ENCODE data around the gene HRG. TPM values are rescaled to one million over a fixed set of nuclear protein-coding genes. Genes with fewer than 3 reads are reported as not detected.

Gene HRG
- polyA plus RNA-seq, 1 donor (not counting 4 experiments of a cell fraction or from before 2014, with no cell fraction given): 0.03 TPM

GRCh38 chr3:186617036-186617946 lies 48.5 kb upstream of the HRG start:
- no peaks in the 10 kb centered on the region for H3K9me1 ChIP-seq (ENCODE audit: control insufficient read depth, extremely low read depth, insufficient read depth, low read length)
- H3K79me2 ChIP-seq (ENCODE audit: control insufficient read depth, insufficient read depth, low read length): no peaks in the 10 kb centered on the region
- peak overlapping the region; percentile 68 for H3K27ac ChIP-seq (ENCODE audit: control insufficient read depth, insufficient read depth, low read length)
- H4K20me1 ChIP-seq (ENCODE audit: control insufficient read depth, extremely low read depth, insufficient read depth, low read length): no peaks in the 10 kb centered on the region
- DNase-seq (ENCODE audit: low read depth, low spot score): peak; percentile 97
- peak overlapping the region; percentile 97 for H2AFZ ChIP-seq (ENCODE audit: control insufficient read depth, low read length)
- no peaks in the 10 kb centered on the region for H3K36me3 ChIP-seq (ENCODE audit: control insufficient read depth in 2 of 2, extremely low read depth in 1 of 2, insufficient read depth in 2 of 2, low read length in 2 of 2)
- FAIRE-seq: peak; percentile 94
- peaks cover 22% of the 10 kb centered on the region for H3K4me1 ChIP-seq (ENCODE audit: control insufficient read depth, extremely low read depth, insufficient read depth, low read length)
- dilution Hi-C loops (cut with MboI; ENCODE audit: extremely low pct_ligation_motif_present, low sequenced_read_pairs): no loop called here
- H3K9ac ChIP-seq (ENCODE audit: control insufficient read depth, extremely low read depth, insufficient read depth, low read length): peak overlapping the region; percentile 77
- H3K9me3 ChIP-seq (ENCODE audit: control insufficient read depth, low read depth, low read length): no peaks in the 10 kb centered on the region
- H3K4me3 ChIP-seq (ENCODE audit: control insufficient read depth in 2 of 3, extremely low read depth in 1 of 3, insufficient read depth in 2 of 3, low read depth in 1 of 3, low read length in 3 of 3): peak overlapping the region; percentile 44 to 71 (median 63)
- TF ChIP-seq, protein P1, sequence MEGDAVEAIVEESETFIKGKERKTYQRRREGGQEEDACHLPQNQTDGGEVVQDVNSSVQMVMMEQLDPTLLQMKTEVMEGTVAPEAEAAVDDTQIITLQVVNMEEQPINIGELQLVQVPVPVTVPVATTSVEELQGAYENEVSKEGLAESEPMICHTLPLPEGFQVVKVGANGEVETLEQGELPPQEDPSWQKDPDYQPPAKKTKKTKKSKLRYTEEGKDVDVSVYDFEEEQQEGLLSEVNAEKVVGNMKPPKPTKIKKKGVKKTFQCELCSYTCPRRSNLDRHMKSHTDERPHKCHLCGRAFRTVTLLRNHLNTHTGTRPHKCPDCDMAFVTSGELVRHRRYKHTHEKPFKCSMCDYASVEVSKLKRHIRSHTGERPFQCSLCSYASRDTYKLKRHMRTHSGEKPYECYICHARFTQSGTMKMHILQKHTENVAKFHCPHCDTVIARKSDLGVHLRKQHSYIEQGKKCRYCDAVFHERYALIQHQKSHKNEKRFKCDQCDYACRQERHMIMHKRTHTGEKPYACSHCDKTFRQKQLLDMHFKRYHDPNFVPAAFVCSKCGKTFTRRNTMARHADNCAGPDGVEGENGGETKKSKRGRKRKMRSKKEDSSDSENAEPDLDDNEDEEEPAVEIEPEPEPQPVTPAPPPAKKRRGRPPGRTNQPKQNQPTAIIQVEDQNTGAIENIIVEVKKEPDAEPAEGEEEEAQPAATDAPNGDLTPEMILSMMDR (optimal IDR thresholded peaks at IDR 0.05 in 1 of 3, IDR thresholded peaks at IDR 0.05 in 1 of 3, conservative IDR thresholded peaks at IDR 0.05 in 1 of 3; ENCODE audit: extremely low read depth in 1 of 3, insufficient read depth in 2 of 3, low read length in 3 of 3): peak; percentile 95 to 98 (median 98)
- TF ChIP-seq EZH2 (IDR thresholded peaks at IDR 0.05; ENCODE audit: low read length): no peak
- peak overlapping the region; percentile 99 for H3K4me2 ChIP-seq (ENCODE audit: control insufficient read depth, extremely low read depth, insufficient read depth, low read depth, low read length)
- no peaks in the 10 kb centered on the region for H3K27me3 ChIP-seq (ENCODE audit: control insufficient read depth, extremely low read depth, insufficient read depth, low read length)

DNA sequence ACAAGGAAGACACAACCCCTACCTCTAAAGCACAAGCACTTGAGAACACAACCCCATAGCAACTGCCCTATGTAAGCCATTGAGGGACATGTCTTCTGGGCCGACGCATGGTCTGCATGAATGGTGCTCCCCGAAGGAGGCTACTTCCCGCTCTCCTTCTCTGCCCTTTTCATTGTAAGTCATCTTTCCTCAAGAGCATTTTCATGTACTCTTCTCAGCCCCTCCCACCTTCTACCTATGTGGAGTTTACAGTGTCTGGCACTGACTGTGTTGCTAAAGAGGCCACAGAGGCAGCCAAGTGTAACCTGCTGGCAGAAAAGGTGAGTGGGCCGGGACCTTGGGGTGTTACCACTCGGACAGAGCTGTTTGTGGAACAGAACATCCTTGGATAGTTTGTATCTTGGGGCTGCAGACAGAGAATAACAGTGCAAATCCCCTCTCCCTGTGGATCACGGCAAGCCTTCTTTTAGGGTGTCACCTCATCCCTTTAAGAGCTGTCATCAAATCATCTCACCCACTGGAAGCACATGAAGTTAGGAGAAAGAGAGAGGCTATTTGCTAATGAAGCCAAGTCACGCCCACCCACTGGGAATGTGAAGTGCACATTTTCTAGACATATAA lies 47.4 kb upstream of the HRG start:
- H3K9me3 ChIP-seq (ENCODE audit: control insufficient read depth, low read depth, low read length): no peaks in the 10 kb centered on the region
- H3K36me3 ChIP-seq (ENCODE audit: control insufficient read depth in 2 of 2, extremely low read depth in 1 of 2, insufficient read depth in 2 of 2, low read length in 2 of 2): no peaks in the 10 kb centered on the region
- no peaks in the 10 kb centered on the region for H4K20me1 ChIP-seq (ENCODE audit: control insufficient read depth, extremely low read depth, insufficient read depth, low read length)
- H3K79me2 ChIP-seq (ENCODE audit: control insufficient read depth, insufficient read depth, low read length): no peaks in the 10 kb centered on the region
- peaks cover 22% of the 10 kb centered on the region for H3K4me1 ChIP-seq (ENCODE audit: control insufficient read depth, extremely low read depth, insufficient read depth, low read length)
- no peaks in the 10 kb centered on the region for H3K9me1 ChIP-seq (ENCODE audit: control insufficient read depth, extremely low read depth, insufficient read depth, low read length)
- FAIRE-seq: no peak
- H3K27ac ChIP-seq (ENCODE audit: control insufficient read depth, insufficient read depth, low read length): no peak overlapping the region
- H3K4me3 ChIP-seq (ENCODE audit: control insufficient read depth in 2 of 3, extremely low read depth in 1 of 3, insufficient read depth in 2 of 3, low read depth in 1 of 3, low read length in 3 of 3): no peak overlapping the region
- dilution Hi-C loops (cut with MboI; ENCODE audit: extremely low pct_ligation_motif_present, low sequenced_read_pairs): no loop called here
- no peak overlapping the region for H3K9ac ChIP-seq (ENCODE audit: control insufficient read depth, extremely low read depth, insufficient read depth, low read length)
- no peaks in the 10 kb centered on the region for H3K27me3 ChIP-seq (ENCODE audit: control insufficient read depth, extremely low read depth, insufficient read depth, low read length)
- peak overlapping the region; percentile 99 for H3K4me2 ChIP-seq (ENCODE audit: control insufficient read depth, extremely low read depth, insufficient read depth, low read depth, low read length)
- no peak overlapping the region for H2AFZ ChIP-seq (ENCODE audit: control insufficient read depth, low read length)
- no peak for TF ChIP-seq EZH2 (IDR thresholded peaks at IDR 0.05; ENCODE audit: low read length)
- TF ChIP-seq, protein P1 (optimal IDR thresholded peaks at IDR 0.05 in 1 of 3, IDR thresholded peaks at IDR 0.05 in 1 of 3, conservative IDR thresholded peaks at IDR 0.05 in 1 of 3; ENCODE audit: extremely low read depth in 1 of 3, insufficient read depth in 2 of 3, low read length in 3 of 3): no peak
- no peak for DNase-seq (ENCODE audit: low read depth, low spot score)

All from keratinocyte (primary cell).